H9 (cell line): ENCODE data around the gene KDM1B. TPM values are rescaled to one million over a fixed set of nuclear protein-coding genes. Genes with fewer than 3 reads are reported as not detected.
"Not testable (repeated sequence)": the region's sequence is repeated elsewhere in the genome, so short reads cannot be mapped to it uniquely, and the experiment has no call there.

Experiments used
- DNase-seq: peaks from one replicate; pipeline ENCODE4 v3.0.0-alpha.2; 2017
- H2AFZ ChIP-seq: one replicate; pipeline ENCODE4 v1.6.1; 2013; ENCODE audit warnings: mild to moderate bottlenecking, low read length, control low read depth, moderate library complexity
- H2AK5ac ChIP-seq: 2 replicates; pipeline ENCODE4 v1.6.1; 2013; ENCODE audit warnings: low read length, control low read depth, mixed read lengths; ENCODE audit not compliant: insufficient read length
- H2BK120ac ChIP-seq: one replicate; pipeline ENCODE4 v1.6.1; 2013; ENCODE audit warnings: low read depth, mild to moderate bottlenecking, low read length, control low read depth, inconsistent platforms; ENCODE audit not compliant: poor library complexity, severe bottlenecking
- H2BK12ac ChIP-seq: 2 replicates; pipeline ENCODE4 v1.6.1; 2013; ENCODE audit warnings: low read length, control low read depth, mixed read lengths, low read depth; ENCODE audit not compliant: insufficient read length
- H2BK15ac ChIP-seq: 2 replicates; pipeline ENCODE4 v1.6.1; 2013; ENCODE audit warnings: low read depth, low read length, control low read depth
- H2BK20ac ChIP-seq: one replicate; pipeline ENCODE4 v1.6.1; 2013; ENCODE audit warnings: low read depth, mild to moderate bottlenecking, low read length, control low read depth, inconsistent platforms; ENCODE audit not compliant: poor library complexity, severe bottlenecking
- H2BK5ac ChIP-seq: 2 replicates; pipeline ENCODE4 v1.6.1; 2013; ENCODE audit warnings: low read length, control low read depth, mixed read lengths; ENCODE audit not compliant: insufficient read length
- H3K14ac ChIP-seq: 2 replicates; pipeline ENCODE4 v1.6.1; 2013; ENCODE audit warnings: low read length, control low read depth; ENCODE audit not compliant: insufficient read depth
- H3K18ac ChIP-seq: 2 replicates; pipeline ENCODE4 v1.6.1; 2013; ENCODE audit warnings: low read depth, mild to moderate bottlenecking, mixed read lengths, low read length, control low read depth; ENCODE audit not compliant: insufficient read length
- H3K23ac ChIP-seq: 2 replicates; pipeline ENCODE4 v1.6.1; 2013; ENCODE audit warnings: low read length, control low read depth, mixed read lengths, low read depth; ENCODE audit not compliant: insufficient read length
- H3K23me2 ChIP-seq: 2 replicates; pipeline ENCODE4 v1.6.1; 2013; ENCODE audit warnings: low read depth, mild to moderate bottlenecking, mixed read lengths, low read length, control low read depth; ENCODE audit not compliant: insufficient read length, poor library complexity, severe bottlenecking
- H3K27ac ChIP-seq: 2 replicates; pipeline ENCODE4 v1.5.1; 2013; ENCODE audit warnings: low read length, control low read depth, mixed read lengths, low read depth; ENCODE audit not compliant: insufficient read length
- H3K27me3 ChIP-seq: 2 replicates; pipeline ENCODE4 v1.6.1; 2013; ENCODE audit warnings: low read length, control low read depth, inconsistent platforms; ENCODE audit not compliant: insufficient read depth
- H3K4ac ChIP-seq: 2 replicates; pipeline ENCODE4 v1.6.1; 2013; ENCODE audit warnings: low read depth, mild to moderate bottlenecking, control low read depth, inconsistent platforms, low read length, moderate library complexity
- H3K4me1 ChIP-seq: 2 replicates; pipeline ENCODE4 v1.6.1; 2013; ENCODE audit warnings: low read length, control low read depth, inconsistent platforms; ENCODE audit not compliant: insufficient read depth
- H3K4me2 ChIP-seq: 2 replicates; pipeline ENCODE4 v1.6.1; 2013; ENCODE audit warnings: low read length, control low read depth, mixed read lengths; ENCODE audit not compliant: insufficient read length, insufficient read depth
- H3K56ac ChIP-seq: 2 replicates; pipeline ENCODE4 v1.6.1; 2013; ENCODE audit warnings: low read depth, mild to moderate bottlenecking, mixed read lengths, low read length, control low read depth; ENCODE audit not compliant: insufficient read length
- H3K79me1 ChIP-seq: 2 replicates; pipeline ENCODE4 v1.6.1; 2013; ENCODE audit warnings: low read depth, mild to moderate bottlenecking, moderate library complexity, low read length, control low read depth, inconsistent platforms; ENCODE audit not compliant: insufficient read depth, poor library complexity, severe bottlenecking
- H3K79me2 ChIP-seq: 2 replicates; pipeline ENCODE4 v1.6.1; 2013; ENCODE audit warnings: low read length, control low read depth, inconsistent platforms; ENCODE audit not compliant: insufficient read depth
- H3K9ac ChIP-seq: 2 replicates; pipeline ENCODE4 v1.6.1; 2013; ENCODE audit warnings: low read length, control low read depth, mixed read lengths; ENCODE audit not compliant: insufficient read length; ENCODE audit errors: extremely low read depth
- H3K9me3 ChIP-seq: one replicate; pipeline ENCODE4 v1.6.1; 2013; ENCODE audit warnings: low read depth, low read length, inconsistent platforms; ENCODE audit not compliant: control insufficient read depth
- H3T11ph ChIP-seq: one replicate; pipeline ENCODE4 v1.6.1; 2013; ENCODE audit warnings: mild to moderate bottlenecking, low read length, control low read depth, inconsistent platforms
- H4K20me1 ChIP-seq: one replicate; pipeline ENCODE4 v1.6.1; 2013; ENCODE audit not compliant: control insufficient read depth, insufficient read length, insufficient read depth
- H4K5ac ChIP-seq: 2 replicates; pipeline ENCODE4 v1.6.1; 2013; ENCODE audit warnings: low read depth, mild to moderate bottlenecking, mixed read lengths, low read length, control low read depth; ENCODE audit not compliant: insufficient read length
- H4K8ac ChIP-seq: replicated peaks from 2 replicates; pipeline ENCODE4 v1.6.1; 2013; ENCODE audit warnings: low read length, control low read depth, mixed read lengths, low read depth; ENCODE audit not compliant: insufficient read length
- H4K91ac ChIP-seq: 2 replicates; pipeline ENCODE4 v1.6.1; 2013; ENCODE audit warnings: low read depth, mild to moderate bottlenecking, moderate library complexity, mixed read lengths, low read length, control low read depth; ENCODE audit not compliant: insufficient read length
- H3K27ac Mint-ChIP-seq, 3 experiments: 2 replicates in 2 of 3; 3 replicates in 1 of 3; pipeline ENCODE4 v1.8.0; 2020 to 2021; ENCODE audit warnings: mixed read lengths in 3 of 3, mild to moderate bottlenecking in 1 of 3, moderate library complexity in 1 of 3
- H3K27me3 Mint-ChIP-seq: 2 replicates; pipeline ENCODE4 v1.8.0; 2021; ENCODE audit warnings: low read depth, mild to moderate bottlenecking, moderate library complexity, mixed read lengths
- H3K36me3 Mint-ChIP-seq, 3 experiments: 2 replicates in 2 of 3; 3 replicates in 1 of 3; pipeline ENCODE4 v1.8.0; 2020 to 2021; ENCODE audit warnings: low read depth in 3 of 3, mixed read lengths in 3 of 3; ENCODE audit not compliant: insufficient read depth in 1 of 3
- H3K4me1 Mint-ChIP-seq, 2 experiments: 2 replicates each; pipeline ENCODE4 v1.8.0; 2020; ENCODE audit warnings: mixed read lengths in 2 of 2
- H3K4me3 Mint-ChIP-seq, 2 experiments: 2 replicates in 1 of 2; 3 replicates in 1 of 2; pipeline ENCODE4 v1.8.0; 2020 to 2021; ENCODE audit warnings: mild to moderate bottlenecking in 2 of 2, mixed read lengths in 2 of 2, moderate library complexity in 1 of 2
- H3K9me3 Mint-ChIP-seq, 2 experiments: 2 replicates in 1 of 2; 3 replicates in 1 of 2; pipeline ENCODE4 v1.8.0; 2020; ENCODE audit warnings: mild to moderate bottlenecking in 2 of 2, mixed read lengths in 2 of 2, moderate library complexity in 1 of 2
- WGBS: extraction: QIAGEN DNeasy Blood & Tissue Kit; methylation state at CpG from one replicate; pipeline ENCODE4 v1.1.7; 2013; ENCODE audit warnings: missing lambda C conversion rate, low lambda C conversion rate, mixed read lengths; ENCODE audit not compliant: insufficient read length; ENCODE audit errors: extremely low coverage; 5-methylcytosine and 5-hydroxymethylcytosine counted together
- total RNA-seq: library from RNA; stranded (reverse); gene quantifications from 2 replicates; pipeline ENCODE4 v1.2.1, GENCODE V29; 2021

KDM1B gene
- total RNA-seq, 1 experiment from 2014 or later: 5.4 TPM

DNA sequence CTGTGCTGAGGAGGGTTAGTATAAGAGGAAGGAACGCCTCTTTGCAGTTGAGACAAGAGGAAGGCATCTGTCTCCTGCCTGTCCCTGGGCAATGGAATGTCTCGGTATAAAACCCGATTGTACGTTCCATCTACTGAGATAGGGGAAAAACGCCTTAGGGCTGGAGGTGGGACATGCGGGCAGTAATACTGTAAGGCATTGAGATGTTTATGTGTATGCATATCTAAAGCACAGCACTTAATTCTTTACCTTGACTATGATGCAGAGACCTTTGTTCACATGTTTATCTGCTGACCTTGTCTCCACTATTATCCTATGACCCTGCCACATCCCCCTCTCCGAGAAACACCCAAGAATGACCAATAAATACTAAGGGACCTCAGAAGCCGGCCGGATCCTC is 71.9 kb downstream of the KDM1B start:
- Mint-ChIP-seq H3K4me1 (peaks cover 16% of the 10 kb centered on the region in 2 experiments), H3K27ac (peak overlapping the region; percentile 32 to 94 (median 84); a peak in 6 of 7 replicates), H3K36me3 (peaks cover 61 to 87% (median 77%) of the 10 kb centered on the region in 3 experiments), H3K4me3 (peak overlapping the region in 1 of 2 experiments; percentile 54; a peak in 1 of 5 replicates), H3K9me3 (peaks cover 46 to 48% of the 10 kb centered on the region in 2 experiments)
- not testable (repeated sequence) for H2BK15ac ChIP-seq, H3K79me1 ChIP-seq, H3T11ph ChIP-seq, H4K8ac ChIP-seq, H3K23ac ChIP-seq, H3K9me3 ChIP-seq, H3K4ac ChIP-seq, H3K4me2 ChIP-seq, H3K79me2 ChIP-seq, H4K20me1 ChIP-seq, H3K56ac ChIP-seq, H3K14ac ChIP-seq, H2BK5ac ChIP-seq, H2AK5ac ChIP-seq, H3K27me3 Mint-ChIP-seq, DNase-seq, H2AFZ ChIP-seq, H4K5ac ChIP-seq, H4K91ac ChIP-seq, H2BK12ac ChIP-seq, H3K27me3 ChIP-seq, H3K4me1 ChIP-seq, H3K18ac ChIP-seq, H3K9ac ChIP-seq, H2BK20ac ChIP-seq, H3K23me2 ChIP-seq, H3K27ac ChIP-seq, H2BK120ac ChIP-seq
- WGBS: no CpG with 5 or more reads among the region's 9 CpGs

DNA sequence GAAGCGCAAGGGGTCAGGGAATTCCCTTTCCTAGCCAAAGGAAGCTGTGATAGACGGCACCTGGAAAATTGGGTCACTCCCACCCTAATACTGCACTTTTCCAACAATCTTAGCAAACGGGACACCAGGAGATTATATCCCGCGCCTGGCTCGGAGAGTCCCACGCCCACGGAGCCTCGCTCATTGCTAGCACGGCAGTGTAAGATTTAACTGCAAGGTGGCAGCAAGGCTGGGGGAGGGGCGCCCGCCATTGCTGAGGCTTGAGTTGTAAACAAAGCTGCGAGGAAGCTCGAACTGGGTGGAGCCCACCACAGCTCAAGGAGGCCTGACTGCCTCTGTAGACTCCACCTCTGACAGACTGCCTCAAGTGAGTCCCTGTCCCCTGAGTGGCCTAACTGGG is 73.4 kb downstream of the KDM1B start:
- not testable (repeated sequence) for H3K4me1 ChIP-seq, H3K9ac ChIP-seq, H4K91ac ChIP-seq, H3K27me3 Mint-ChIP-seq, H3K9me3 ChIP-seq, H3K4ac ChIP-seq, H4K5ac ChIP-seq, H3K4me3 Mint-ChIP-seq, H3K23ac ChIP-seq, H2BK120ac ChIP-seq, H2BK12ac ChIP-seq, H2AFZ ChIP-seq, H2BK15ac ChIP-seq, H3K79me2 ChIP-seq, H3K27me3 ChIP-seq, H3K27ac Mint-ChIP-seq, H3K79me1 ChIP-seq, H2BK5ac ChIP-seq, DNase-seq, H3K23me2 ChIP-seq, H3K4me2 ChIP-seq, H3K18ac ChIP-seq, H3K14ac ChIP-seq, H4K20me1 ChIP-seq, H3K56ac ChIP-seq, H2BK20ac ChIP-seq, H3K27ac ChIP-seq, H4K8ac ChIP-seq, H3T11ph ChIP-seq, H2AK5ac ChIP-seq
- peaks cover 74 to 93% (median 84%) of the 10 kb centered on the region in 3 experiments for H3K36me3 Mint-ChIP-seq
- peaks cover 57 to 59% of the 10 kb centered on the region in 2 experiments for H3K9me3 Mint-ChIP-seq
- peaks cover 16% of the 10 kb centered on the region in 2 experiments for H3K4me1 Mint-ChIP-seq
- no CpG with 5 or more reads among the region's 14 CpGs for WGBS
